ENCODE data around the gene AURKB.

- TF ChIP-seq CTCF (IDR thresholded peaks at IDR 0.05) (no peak), POLR2A (IDR thresholded peaks at IDR 0.05) (no peak)
These were observed 47.1 kb downstream of the AURKB start for GRCh38 chr17:8162997-8163977.
